ENCODE data around the gene AVPI1.
A peak's percentile ranks its signal among the peaks of the same experiment; 100 is the strongest.
"Not testable (repeated sequence)": the region's sequence is repeated elsewhere in the genome, so short reads cannot be mapped to it uniquely, and the experiment has no call there.

AVPI1 gene

DNA sequence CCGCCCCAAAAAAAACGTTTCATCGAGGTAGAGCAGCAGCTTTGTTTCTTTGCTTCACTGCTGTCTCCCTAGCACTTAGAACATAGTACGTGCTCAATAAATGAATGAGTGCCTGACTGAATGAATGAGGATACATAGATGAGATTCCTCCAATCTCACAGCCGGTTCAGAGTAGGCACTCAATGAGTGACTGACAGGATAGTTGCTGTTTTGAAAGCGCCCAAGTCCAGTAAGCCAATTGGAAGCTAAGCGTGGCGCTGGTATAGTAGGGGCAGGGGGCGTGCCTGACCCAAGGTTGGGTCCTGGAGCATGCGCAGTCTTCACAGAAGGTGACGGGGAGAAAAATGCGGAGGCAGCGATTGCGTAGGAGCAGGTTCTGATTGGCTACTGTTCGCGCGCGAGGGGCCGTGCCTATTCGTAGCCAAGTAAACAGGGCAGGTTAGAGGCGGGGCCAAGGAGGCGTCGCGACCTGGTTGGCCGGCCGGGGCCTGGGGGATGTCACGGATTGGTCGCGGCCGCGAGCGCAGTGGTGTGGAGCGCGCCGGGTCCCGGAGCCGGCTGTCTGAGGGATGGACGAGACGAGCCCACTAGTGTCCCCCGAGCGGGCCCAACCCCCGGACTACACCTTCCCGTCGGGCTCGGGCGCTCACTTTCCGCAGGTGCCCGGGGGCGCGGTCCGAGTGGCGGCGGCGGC is 46.7 kb downstream of the AVPI1 start, which contains the start of gene PI4K2A:
Gene PI4K2A, plus strand, starts transcription at position 498 of the 694 bp plus-strand sequence. Its CDS starts 72 bp downstream, at position 570.
- peak; percentile 98 for DNase-seq

DNA sequence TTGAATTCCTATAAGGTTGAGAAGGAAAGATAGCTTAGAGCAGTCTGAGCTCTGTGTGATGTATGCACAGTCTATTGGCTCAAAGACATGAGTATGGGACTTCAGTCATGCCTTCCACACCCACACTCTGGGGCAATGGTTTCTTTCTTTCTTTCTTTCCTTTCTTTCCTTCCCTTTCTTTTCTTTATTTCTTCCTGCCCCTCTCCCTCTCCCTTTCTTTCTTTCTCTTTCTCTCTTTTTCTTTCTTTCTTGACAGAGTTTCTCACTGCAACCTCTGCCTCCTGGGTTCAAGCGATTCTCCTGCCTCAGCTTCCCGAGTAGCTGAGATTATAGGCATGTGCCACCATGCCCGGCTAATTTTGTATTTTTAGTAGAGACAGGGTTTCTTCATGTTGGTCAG is 48.0 kb downstream of the AVPI1 start:
- DNase-seq, result not testable (repeated sequence)

DNA sequence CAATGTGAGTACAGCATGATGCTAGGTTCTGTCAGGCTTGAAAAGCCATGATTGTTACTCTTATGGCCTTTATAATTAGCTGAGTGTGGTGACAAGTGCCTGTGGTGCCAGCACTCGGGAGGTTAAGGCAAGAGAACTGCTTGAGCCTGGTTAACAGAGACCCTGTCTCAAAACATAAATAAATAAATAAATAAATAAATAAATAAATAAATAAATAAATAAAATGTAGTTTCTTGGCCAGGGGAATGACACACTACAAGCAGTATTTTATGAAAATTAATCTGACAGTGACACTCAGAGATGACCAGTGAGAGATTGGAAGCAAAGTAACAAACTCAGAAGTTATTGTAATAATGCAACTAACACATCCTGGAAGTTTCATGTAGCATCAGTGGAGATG is 51.5 kb downstream of the AVPI1 start:
- no peak for DNase-seq

DNA sequence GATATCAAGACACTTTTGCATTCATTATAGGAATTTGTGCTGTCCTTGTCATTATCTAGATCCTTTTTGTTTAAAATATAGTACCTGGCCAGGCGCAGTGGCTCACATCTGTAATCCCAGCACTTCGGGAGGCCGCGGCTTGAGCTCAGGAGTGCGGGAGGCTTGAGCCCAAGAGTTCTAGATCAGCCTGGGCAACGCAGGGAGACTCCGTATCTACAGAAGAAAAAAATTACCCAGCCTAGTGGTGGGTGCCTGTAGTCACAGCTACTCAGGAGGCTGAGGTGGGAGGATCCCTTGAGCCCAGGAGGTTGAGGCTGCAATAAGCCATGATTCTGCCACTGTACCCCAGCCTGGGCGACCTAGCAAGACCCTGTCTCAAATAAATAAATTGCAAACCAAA is 53.1 kb downstream of the AVPI1 start:
- DNase-seq, result no peak

DNA sequence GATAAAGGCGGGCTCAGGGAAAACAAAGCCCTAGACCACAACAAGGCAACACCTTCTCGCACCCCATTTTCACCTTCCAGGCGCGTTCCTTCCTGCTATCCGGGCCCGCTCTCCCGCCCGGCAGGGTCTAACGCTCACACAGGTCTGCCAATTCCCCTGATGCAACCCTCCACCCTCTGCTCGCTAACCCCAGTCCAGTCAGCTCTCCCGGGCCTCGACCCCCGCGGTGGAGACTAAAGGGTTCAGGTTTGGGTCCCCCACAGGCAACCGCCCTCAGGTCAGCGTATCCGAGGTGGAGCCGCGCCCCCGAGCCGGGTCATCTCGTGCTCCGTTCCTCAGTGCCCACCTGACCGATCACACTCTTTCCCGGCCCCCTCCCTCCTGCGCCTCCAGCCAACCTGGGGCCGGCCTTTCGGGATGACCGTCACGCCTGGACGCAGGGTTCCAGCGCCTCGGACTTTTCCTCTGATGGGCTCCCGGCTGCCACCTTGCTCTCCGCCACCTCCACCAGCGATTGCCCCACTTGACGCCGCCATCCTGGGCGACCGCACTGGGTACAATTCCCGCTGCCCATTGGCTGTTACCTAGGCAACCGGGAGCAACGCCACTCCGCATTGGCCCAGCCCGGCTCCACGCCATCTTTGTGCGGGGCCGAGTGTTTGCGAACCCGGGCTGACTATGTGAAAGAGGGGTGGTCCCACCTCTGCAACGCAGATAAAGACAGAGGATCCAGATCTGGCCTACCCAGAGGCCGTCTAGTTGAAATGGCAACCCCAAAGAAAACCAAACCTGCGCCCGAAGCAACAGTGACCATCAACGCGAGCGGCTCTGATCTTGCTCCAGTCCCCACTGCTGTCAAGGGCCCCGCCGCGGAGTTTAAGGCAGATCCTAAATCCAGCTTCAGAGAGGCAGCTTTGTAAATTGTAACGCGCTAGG is 53.8 kb downstream of the AVPI1 start, which contains the start of gene MORN4:
Gene MORN4, minus strand, starts transcription at position 552 of the 936 bp plus-strand sequence. CDS start 13,847 bp downstream, outside the sequence.
- DNase-seq, result peak; percentile 77

DNA sequence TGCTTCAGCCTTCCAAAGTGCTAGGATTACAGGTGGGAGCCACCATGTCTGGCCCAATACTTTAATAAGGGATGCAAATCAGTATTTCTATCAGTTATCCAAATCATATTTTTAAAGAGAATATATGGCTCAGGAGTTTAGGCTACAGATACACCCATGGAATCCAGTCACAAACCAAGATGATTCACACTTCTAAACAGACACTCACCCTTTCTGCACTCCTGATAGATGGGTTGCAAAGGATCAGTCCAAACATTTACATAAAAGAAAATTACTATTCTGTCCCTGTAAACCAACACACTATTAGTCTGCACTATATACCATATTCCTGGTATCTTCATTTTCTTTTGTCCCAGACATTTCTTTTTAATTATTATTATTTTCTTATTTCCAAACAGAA is 55.9 kb downstream of the AVPI1 start:
- no peak for DNase-seq

DNA sequence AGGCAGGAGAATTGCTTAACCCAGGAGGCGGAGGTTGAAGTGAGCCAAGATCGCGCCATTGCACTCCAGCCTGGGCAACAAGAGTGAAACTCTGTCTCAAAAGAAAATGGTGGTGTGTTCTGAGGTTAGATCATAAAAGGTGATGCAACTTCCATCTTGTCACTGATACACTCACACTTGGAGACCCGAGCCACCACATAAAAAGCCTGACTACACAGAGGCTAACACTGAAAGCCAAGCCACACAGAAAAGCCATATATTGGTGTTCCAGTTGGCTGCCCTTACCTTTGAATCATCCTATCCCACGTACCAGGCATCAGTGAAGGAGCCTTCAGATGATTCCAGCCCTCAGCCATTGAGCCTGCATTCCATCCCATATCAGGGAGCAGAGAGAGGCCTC is 57.8 kb downstream of the AVPI1 start:
- DNase-seq, result peak; percentile 18

DNA sequence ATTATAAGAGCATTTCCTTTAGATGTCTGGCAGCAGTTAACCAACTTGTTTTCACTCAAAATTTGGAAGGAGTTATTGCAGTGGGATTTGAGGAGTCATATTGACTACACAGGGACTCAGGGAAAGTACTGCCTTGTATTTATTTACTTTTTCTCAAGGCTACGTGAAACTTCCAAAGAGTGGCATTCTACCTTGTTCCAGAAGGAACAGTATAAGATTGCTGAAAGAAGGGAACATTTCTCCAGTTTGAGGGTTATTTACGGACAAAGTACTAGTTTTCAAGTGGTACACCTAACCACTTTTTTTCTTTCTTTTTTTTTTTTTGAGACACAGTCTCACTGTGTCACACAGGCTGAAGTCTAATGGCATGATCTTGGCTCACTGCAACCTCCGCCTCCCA is 58.8 kb downstream of the AVPI1 start:
- no peak for DNase-seq

DNA sequence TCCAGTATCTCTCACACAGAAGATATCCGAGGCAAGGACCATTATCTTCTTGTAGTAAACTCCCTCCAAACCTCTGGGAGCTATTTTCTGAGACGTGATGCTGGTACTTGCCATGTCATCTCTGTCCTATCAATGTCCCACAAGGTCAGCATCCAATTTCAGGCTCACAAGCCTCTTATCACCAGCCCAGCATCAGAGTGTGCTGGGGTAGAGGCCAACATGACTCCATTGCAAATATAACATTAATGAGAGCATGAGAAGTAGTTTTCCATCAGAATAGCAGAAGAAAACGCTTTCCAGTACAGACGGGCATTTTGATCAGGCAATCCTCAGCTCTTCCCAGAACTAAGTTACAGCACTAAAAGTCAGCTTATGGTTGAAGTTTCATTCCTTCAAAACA is 59.3 kb downstream of the AVPI1 start:
- no peak for DNase-seq

Measured in MV-4-11 (cell line).